ENCODE data around the gene LDLRAD4.

LDLRAD4 gene

GRCh38 chr18:13494871-13495445 lies 276.4 kb downstream of the LDLRAD4 start:
- Histone ChIP-seq H3K4me3 (replicated peaks; ENCODE audit: insufficient read depth, low read length) (no peak overlapping the region), H3K27ac (replicated peaks) (no peak overlapping the region), H3K27me3 (ENCODE audit: insufficient read depth, poor library complexity, severe bottlenecking) (no peaks in the 10 kb centered on the region)
- no peak for DNase-seq (ENCODE audit: low read depth in 1 of 2, low spot score in 1 of 2)
- TF ChIP-seq GABPA (IDR thresholded peaks at IDR 0.05; ENCODE audit: low read depth) (no peak), REST (IDR thresholded peaks at IDR 0.05; ENCODE audit: insufficient replicate concordance, low read depth) (no peak)

- TF ChIP-seq POLR2AphosphoS5 (IDR thresholded peaks at IDR 0.05; ENCODE audit: low read depth) (no peak), REST (IDR thresholded peaks at IDR 0.05; ENCODE audit: insufficient replicate concordance, low read depth) (no peak), CTCF (IDR thresholded peaks at IDR 0.05; ENCODE audit: insufficient read depth, low read length) (no peak), SPI1 (IDR thresholded peaks at IDR 0.05; ENCODE audit: borderline replicate concordance, low read depth) (no peak), GABPA (IDR thresholded peaks at IDR 0.05; ENCODE audit: low read depth) (no peak)
- DNase-seq (ENCODE audit: low read depth in 1 of 2, low spot score in 1 of 2), result no peak
- H3K27ac ChIP-seq (replicated peaks), result no peak overlapping the region
Observed at GRCh38 chr18:13495961-13496360, 277.4 kb downstream of the LDLRAD4 start.

GRCh38 chr18:13496691-13497281 lies 278.2 kb downstream of the LDLRAD4 start:
- Histone ChIP-seq H3K4me3 (replicated peaks; ENCODE audit: insufficient read depth, low read length) (no peak overlapping the region), H3K27me3 (ENCODE audit: insufficient read depth, poor library complexity, severe bottlenecking) (no peaks in the 10 kb centered on the region), H3K27ac (replicated peaks) (no peak overlapping the region)
- TF ChIP-seq GABPA (IDR thresholded peaks at IDR 0.05; ENCODE audit: low read depth) (no peak), SPI1 (IDR thresholded peaks at IDR 0.05; ENCODE audit: borderline replicate concordance, low read depth) (no peak), REST (IDR thresholded peaks at IDR 0.05; ENCODE audit: insufficient replicate concordance, low read depth) (no peak), CTCF (IDR thresholded peaks at IDR 0.05; ENCODE audit: insufficient read depth, low read length) (no peak), POLR2AphosphoS5 (IDR thresholded peaks at IDR 0.05; ENCODE audit: low read depth) (no peak)
- no peak for DNase-seq (ENCODE audit: low read depth in 1 of 2, low spot score in 1 of 2)

More at GRCh38 chr18:13495961-13496360, 277.4 kb downstream of the LDLRAD4 start:
- Histone ChIP-seq H3K27me3 (ENCODE audit: insufficient read depth, poor library complexity, severe bottlenecking) (no peaks in the 10 kb centered on the region), H3K4me3 (replicated peaks; ENCODE audit: insufficient read depth, low read length) (no peak overlapping the region)

Measured in HL-60 (cell line).